Hepatic stellate cell (primary cell): Measurements from ENCODE around the gene PTPRN2.

ENCODE experiments used
- DNase-seq: peaks from one replicate; pipeline ENCODE4 v3.0.0; 2011; ENCODE audit warnings: low spot score

Gene PTPRN2

GRCh38 chr7:158070222-158070920 is 517.3 kb downstream of the PTPRN2 start:
- DNase-seq, result no peak

DNA sequence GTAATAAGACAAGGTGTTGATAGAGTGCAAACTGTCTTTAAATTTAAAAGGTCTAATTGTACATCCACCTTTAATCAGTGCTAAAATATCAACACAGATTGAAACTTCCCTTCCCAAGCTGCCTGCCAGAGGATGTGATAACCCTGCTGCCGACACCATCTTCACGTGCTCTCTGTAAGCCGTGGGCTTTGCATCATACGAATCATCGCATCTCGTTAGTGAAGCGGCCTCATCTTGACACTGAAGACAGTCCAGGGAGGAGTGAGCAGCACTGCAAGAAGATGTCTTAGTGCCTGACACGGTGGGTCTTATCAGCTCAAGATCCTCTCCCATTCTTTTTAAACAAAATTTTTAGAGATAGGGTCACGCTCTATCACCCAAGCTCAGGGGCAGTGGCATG is 518.8 kb downstream of the PTPRN2 start:
- DNase-seq, result no peak

- DNase-seq, result no peak
Observed at GRCh38 chr7:158067931-158068482, 519.6 kb downstream of the PTPRN2 start.

DNA sequence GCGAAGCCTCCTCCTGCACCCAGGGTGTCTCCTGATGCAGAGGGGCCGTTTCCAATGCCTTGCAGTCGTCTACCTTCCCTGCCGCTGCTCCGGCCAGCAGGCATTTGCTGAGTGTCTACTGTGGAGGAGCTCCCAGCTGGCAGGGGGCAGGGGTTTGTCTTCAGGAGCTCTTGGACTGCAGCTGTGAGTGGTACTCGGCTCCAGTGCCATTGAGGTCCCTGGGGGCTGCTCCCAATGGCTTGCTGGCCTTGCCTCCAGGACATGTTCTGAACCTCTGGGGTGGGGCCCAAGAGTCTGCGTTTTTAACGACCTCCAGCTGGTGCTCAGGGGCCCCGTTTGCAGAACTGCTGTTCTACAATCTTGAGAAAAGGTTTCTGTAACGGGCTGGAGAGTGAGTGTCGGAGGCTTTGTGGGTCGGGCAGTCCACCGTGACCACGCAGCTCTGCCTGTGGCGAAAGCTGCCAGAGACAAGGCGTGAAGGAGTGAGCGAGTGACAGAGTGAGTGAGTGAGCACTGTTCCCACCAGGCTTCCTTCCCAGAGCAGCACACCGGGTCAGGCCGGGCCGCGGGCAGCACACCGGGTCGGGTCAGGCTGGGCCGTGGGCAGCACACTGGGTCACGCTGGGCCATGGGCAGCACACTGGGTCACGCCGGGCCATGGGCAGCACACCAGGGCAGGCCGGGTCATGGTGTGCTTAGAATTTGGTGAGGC is 520.2 kb downstream of the PTPRN2 start:
- DNase-seq, result no peak

- no peak for DNase-seq
Observed at GRCh38 chr7:158066085-158066484, 521.5 kb downstream of the PTPRN2 start.

- DNase-seq, result no peak
Observed at GRCh38 chr7:158065340-158065739, 522.3 kb downstream of the PTPRN2 start.

DNA sequence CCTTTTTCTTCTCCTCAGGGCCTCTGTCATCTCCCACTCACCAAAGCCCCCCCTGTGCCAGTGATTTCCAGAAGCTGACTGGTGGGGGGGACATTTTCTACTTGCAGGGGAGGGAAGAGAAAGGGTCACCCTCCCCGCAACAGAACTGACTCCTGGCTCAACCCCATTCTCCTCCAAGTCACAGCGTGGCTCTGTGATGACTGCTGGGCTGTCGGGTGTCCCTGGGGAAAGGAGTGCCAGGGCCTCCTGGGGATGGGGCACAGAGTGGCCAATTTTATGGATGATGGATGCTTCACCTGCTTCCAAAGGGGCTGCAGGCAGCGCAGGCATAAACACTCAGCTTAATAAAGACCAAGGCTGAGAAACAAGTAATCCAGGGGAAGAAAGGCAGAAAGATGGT is 523.0 kb downstream of the PTPRN2 start:
- DNase-seq, result no peak

- no peak for DNase-seq
Observed at GRCh38 chr7:158063850-158064610, 523.6 kb downstream of the PTPRN2 start.

DNA sequence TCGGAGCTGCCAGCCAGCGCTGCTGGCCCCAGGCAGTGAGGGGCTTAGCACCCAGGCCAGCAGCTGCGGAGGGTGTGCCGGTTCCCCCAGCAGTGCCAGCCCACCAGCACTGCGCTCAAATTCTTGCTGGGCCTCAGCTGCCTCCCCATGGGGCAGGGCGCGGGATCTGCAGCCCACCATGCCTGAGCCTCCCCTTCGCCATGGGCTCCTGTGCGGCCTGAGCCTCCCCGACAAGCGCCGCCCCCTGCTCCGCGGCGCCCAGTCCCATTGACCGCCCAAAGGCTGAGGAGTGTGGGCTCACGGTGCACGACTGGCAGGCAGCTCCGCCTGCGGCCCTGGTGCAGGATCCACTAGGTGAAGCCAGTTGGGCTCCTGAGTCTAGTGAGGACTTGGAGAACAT is 525.0 kb downstream of the PTPRN2 start:
- DNase-seq, result no peak

GRCh38 chr7:158061884-158062656 is 525.6 kb downstream of the PTPRN2 start:
- no peak for DNase-seq

GRCh38 chr7:158061026-158061630 is 526.5 kb downstream of the PTPRN2 start:
- no peak for DNase-seq

- no peak for DNase-seq
Observed at GRCh38 chr7:158060216-158060615, 527.4 kb downstream of the PTPRN2 start.

DNA sequence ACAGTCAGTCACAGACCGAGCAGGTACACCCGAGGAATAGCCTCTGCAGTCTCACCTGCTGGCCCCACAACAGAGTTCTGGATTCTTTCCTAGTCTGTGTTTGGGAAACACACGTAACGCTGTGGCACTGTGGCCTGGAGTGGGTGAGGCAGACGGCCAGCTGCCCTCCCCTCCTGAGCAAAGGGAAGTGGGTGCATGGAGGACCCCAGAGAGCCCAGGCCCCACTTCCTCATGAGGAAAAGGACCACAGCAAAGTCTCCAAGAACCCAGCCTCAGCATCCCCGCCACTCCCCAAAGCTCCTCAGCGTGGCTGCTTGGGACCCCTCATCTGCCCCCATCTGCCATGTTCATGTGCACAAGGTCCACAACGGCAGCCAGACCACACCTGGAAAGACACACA is 530.2 kb downstream of the PTPRN2 start:
- DNase-seq, result no peak

GRCh38 chr7:158056761-158057160 is 530.9 kb downstream of the PTPRN2 start:
- DNase-seq, result no peak

- DNase-seq, result no peak
Observed at GRCh38 chr7:158055726-158056510, 531.7 kb downstream of the PTPRN2 start.

GRCh38 chr7:158054611-158055010 is 533.0 kb downstream of the PTPRN2 start:
- DNase-seq, result no peak

GRCh38 chr7:158054081-158054480 is 533.5 kb downstream of the PTPRN2 start:
- DNase-seq, result no peak

GRCh38 chr7:158053183-158053915 is 534.3 kb downstream of the PTPRN2 start:
- no peak for DNase-seq

DNA sequence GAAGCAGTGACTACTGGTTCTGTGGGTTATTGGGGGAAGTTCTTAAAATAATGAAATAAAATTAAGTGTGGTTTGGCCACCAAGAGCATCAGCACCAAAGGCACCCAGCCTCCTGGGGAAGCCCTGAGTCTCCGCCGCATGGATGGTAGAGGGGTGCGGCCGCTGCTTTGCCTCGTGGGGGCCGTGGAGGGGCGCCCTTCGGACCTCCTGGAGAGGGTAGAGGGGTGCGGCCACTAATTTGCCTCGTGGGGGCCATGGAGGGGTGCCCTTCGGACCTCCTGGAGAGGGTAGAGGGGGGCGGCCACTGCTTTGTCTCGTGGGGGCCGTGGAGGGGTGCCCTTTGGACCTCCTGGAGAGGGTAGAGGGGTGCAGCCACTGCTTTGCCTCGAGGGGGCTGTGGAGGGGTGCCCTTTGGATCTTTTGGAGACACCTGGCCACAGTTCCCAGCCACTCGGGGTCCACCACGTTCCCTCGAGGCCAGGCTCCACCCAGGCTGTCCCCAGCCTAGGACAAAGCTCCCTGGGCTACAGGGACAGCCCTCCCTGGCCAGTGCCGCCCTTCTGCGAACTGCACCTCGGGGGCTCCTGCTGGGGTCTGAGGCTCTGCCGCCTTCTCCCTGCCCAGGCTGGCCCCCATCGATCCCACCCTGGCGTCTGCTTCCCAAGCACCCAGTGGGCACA is 535.1 kb downstream of the PTPRN2 start:
- no peak for DNase-seq
